Measurements from ENCODE around the gene EHD2.
"Not testable (repeated sequence)": the region's sequence is repeated elsewhere in the genome, so short reads cannot be mapped to it uniquely, and the experiment has no call there.

EHD2 gene

GRCh38 chr19:47713046-47714021 lies at the start of gene EHD2:
Gene EHD2 (plus strand): TSS chr19:47713422. CDS start chr19:47716613, 3,191 bp downstream.
- DNase-seq, result peak; percentile 42 to 60

GRCh38 chr19:47663435-47663910 lies 49.7 kb upstream of the EHD2 start:
- DNase-seq, result no peak

DNA sequence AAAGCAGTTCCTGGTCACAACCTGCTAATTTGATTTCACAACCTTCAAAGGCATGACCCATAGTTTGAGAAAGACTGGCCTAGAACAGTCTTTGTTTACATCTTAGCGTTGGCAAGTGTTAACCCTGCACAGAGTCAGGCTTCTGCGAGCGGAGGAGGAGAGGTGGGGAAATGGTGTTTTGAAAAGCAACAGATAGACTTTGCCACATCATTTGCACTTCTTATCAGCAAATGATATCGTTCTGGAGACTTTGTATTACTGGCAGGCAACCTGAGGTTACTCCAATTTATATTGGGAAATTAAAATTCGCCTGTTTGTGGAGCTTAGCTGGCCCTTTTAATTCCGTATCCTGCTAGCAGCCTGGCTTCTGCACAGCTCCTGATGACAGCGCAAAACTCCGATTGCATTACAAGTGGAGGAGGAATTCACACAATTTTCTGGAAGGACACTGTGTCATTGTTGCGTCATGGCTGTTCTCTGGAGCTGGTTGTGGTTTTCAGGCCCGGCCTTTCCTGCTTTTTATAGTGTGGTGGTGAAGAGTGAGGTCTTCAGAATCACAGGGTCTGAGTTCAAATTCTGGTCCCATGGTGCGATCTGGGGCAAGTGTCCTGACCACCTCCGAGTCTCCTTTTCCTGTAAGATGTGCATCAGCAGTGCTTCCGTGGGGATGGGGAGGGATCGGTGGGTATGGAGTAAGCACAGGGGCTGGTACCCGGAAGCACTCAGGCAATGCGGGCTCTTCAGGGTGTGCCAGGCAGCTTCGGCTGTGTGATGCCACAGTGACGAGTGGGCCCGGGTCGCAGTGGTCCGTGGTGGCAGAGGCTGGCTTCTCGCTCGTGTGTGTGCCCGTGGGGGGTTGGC lies 49.1 kb upstream of the EHD2 start:
- DNase-seq, result no peak

DNA sequence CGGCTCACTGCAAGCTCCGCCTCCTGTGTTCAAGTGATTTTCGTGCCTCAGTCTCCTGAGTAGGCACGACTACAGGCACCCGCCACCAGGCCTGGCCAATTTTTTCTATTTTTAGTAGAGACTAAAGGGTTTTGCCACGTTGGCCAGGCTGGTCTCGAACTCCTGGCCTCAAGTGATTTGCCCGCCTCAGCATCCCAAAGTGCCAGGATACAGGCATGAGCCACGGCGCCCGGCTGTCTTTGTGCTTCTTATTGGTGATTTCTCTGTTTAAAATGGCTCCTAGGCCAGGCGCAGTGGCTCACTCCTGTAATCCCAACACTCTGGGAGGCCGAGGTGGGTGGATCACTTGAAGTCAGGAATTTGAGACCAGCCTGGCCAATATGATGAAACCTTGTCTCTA lies 44.7 kb upstream of the EHD2 start:
- DNase-seq, result not testable (repeated sequence)

GRCh38 chr19:47670736-47671135 lies 42.5 kb upstream of the EHD2 start:
- DNase-seq, result no peak

DNA sequence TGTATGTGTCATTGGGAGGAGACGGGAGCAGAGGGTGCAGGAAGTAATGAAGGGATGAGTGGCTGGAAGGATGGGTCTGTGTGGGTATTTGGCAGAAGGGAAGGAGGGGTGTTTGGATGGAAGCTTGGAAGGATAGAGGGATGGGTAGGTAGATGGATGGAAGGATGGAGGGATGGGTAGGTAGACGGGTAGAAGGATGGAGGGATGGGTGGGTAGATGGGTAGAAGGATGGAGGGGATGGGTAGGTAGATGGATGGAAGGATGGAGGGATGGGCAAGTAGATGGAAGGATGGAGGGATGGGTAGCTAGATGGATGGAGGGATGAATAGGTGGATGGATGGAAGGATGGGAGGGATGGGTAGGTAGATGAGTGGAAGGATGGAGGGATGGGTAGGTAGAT lies 41.7 kb upstream of the EHD2 start:
- no peak for DNase-seq

GRCh38 chr19:47673426-47673825 lies 39.8 kb upstream of the EHD2 start:
- no peak for DNase-seq

- no peak for DNase-seq
These were observed 38.7 kb upstream of the EHD2 start for GRCh38 chr19:47674548-47674947.

- DNase-seq, result no peak
These were observed 38.0 kb upstream of the EHD2 start for GRCh38 chr19:47675271-47675670.

GRCh38 chr19:47675859-47676258 lies 37.4 kb upstream of the EHD2 start:
- no peak for DNase-seq

DNA sequence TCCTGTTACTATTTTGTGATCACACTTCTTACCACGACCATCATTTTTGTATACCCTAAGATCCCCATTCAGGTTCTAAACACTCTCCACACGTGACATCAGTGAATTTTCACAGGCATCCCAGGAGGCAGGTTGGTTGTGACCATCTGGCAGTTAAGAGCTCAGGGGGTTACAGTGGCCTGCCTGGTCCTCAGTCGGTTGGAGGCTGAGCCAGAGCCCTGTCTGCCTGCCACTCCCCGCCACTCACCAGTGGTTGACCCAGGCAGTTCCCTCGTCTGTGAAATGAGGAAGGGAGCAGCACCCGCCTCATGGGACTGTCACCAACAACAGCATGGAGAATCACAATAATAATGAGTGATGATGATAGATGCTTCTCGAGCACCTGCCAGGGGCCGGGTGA lies 36.4 kb upstream of the EHD2 start:
- DNase-seq, result no peak

- no peak for DNase-seq
These were observed 33.8 kb upstream of the EHD2 start for GRCh38 chr19:47679251-47679900.

DNA sequence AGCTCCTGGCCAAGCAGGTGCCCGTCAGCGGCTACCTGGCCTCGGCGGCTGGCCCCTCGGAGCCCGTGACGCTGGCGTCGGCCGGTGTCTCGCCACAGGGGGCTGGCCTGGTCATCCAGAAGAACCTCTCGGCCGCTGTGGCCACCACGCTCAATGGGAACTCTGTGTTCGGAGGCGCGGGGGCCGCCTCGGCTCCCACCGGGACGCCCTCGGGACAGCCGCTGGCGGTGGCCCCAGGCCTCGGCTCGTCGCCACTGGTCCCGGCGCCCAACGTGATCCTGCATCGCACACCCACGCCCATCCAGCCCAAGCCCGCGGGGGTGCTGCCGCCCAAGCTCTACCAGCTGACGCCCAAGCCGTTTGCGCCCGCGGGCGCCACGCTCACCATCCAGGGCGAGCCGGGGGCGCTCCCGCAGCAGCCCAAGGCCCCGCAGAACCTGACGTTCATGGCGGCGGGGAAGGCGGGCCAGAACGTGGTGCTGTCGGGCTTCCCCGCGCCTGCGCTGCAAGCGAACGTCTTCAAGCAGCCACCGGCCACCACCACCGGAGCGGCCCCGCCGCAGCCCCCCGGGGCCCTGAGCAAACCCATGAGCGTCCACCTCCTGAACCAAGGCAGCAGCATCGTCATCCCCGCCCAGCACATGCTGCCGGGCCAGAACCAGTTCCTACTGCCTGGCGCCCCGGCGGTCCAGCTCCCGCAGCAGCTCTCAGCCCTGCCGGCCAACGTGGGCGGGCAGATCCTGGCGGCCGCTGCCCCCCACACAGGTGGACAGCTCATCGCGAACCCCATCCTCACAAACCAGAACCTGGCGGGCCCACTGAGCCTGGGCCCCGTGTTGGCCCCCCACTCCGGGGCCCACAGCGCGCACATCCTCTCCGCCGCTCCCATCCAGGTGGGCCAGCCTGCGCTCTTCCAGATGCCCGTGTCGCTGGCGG lies 33.0 kb upstream of the EHD2 start:
- DNase-seq, result no peak

- DNase-seq, result no peak
These were observed 32.3 kb upstream of the EHD2 start for GRCh38 chr19:47680858-47681332.

DNA sequence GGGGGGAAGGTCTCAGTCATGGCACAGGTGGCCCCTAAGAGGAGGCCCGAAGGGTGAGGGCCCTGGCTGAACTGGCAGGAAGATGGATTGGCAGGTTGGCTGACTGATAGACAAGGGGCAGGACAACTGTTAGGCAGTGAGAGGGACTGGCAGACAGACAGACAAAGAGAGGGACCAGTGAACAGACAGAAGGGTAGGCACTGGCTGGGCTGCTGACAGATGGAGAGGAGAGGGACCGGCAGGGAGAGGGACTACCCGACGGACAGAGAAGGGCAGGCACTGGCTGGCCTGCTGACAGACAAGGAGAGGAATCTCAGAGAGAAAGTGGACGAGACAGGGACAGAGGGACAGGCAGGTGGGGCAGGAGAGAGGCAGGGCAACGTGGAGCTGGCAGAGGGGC lies 31.8 kb upstream of the EHD2 start:
- DNase-seq, result no peak

- no peak for DNase-seq
These were observed 31.3 kb upstream of the EHD2 start for GRCh38 chr19:47681936-47682335.

DNA sequence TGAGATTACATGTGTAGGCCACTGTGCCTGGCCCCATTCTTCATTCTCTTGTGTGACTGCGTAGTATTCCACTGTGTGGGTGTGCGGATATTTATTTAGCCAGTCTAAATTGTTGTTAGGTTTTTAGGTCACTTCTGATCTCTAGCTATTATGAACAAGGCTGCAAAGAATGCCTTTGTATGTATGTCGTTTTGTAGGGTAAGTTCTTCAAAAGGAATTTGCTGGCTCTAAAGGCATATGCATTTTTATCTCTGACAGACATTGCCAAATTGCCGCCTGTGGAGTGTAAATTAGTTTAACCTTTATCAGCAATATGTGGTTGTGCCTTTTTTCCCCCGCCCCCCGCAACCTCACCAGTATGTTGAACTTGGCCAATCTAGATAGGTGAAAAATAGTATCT lies 30.3 kb upstream of the EHD2 start:
- no peak for DNase-seq

GRCh38 chr19:47686679-47687450 lies 26.4 kb upstream of the EHD2 start:
- DNase-seq, result no peak

- no peak for DNase-seq
These were observed 25.3 kb upstream of the EHD2 start for GRCh38 chr19:47687906-47688305.

GRCh38 chr19:47691090-47691489 lies 22.1 kb upstream of the EHD2 start:
- DNase-seq, result no peak

- no peak for DNase-seq
These were observed 21.4 kb upstream of the EHD2 start for GRCh38 chr19:47691782-47692181.
